ENCODE data around the gene RTTN.
A peak's percentile ranks its signal among the peaks of the same experiment; 100 is the strongest.

Gene RTTN

DNA sequence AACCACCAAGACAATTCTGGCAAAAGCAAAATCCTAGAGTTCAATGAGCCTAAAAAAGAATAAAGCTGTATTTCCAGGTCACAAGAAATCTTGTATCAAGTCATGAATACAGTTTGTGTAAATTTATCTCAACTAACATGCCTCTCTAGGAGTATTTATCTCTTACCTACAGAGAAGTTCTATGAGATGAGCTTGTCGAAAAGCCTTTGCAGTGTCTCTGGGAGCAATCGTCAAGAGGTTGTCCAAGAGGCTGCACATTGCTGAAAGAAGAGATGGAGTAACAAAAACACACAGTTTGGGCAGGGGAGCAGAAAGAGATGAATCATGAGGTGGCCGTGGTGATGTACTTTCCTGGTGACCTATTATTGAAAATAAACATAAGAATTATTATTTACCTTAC is 145.8 kb downstream of the RTTN start:
- no peak overlapping the region for H3K9ac ChIP-seq
- H3K4me1 ChIP-seq, result peaks cover 0 to 19% (median 0%) of the 10 kb centered on the region in 10 experiments; a peak in 4 of 20 replicates
- H3K4me3 ChIP-seq, result no peak overlapping the region
- H4K20me1 ChIP-seq, result no peaks in the 10 kb centered on the region
- no peak overlapping the region for H3K4me2 ChIP-seq
- H3K36me3 ChIP-seq, result peaks cover 21 to 84% (median 61%) of the 10 kb centered on the region in 11 experiments
- no peak overlapping the region for H3K27ac ChIP-seq
- no peaks in the 10 kb centered on the region for H3K27me3 ChIP-seq
- no peaks in the 10 kb centered on the region for H3K9me3 ChIP-seq (replicated peaks in 1 of 11)
- TF ChIP-seq Cebpa-rat (IDR thresholded peaks at IDR 0.05), result no peak

DNA sequence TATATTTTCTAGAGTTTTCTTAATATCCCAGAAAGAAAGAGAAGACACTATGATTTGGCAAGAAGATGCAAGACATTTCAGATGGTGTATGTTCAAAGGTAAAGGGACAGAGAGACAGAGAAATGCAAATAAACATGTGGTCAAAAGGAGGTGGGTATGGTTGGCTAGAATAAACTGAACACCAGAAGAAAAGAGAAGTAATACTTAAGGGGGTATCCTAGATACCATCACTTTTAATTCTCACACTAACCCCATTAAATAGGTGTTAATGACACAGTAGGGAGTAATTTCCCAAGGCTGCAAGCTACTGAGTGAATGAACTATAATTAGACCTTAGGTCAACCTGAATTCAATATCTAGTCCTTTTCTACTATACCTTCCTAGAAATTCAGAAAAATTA is 146.6 kb downstream of the RTTN start:
- TF ChIP-seq Cebpa-rat (IDR thresholded peaks at IDR 0.05), result no peak
- H3K4me3 ChIP-seq, result no peak overlapping the region

DNA sequence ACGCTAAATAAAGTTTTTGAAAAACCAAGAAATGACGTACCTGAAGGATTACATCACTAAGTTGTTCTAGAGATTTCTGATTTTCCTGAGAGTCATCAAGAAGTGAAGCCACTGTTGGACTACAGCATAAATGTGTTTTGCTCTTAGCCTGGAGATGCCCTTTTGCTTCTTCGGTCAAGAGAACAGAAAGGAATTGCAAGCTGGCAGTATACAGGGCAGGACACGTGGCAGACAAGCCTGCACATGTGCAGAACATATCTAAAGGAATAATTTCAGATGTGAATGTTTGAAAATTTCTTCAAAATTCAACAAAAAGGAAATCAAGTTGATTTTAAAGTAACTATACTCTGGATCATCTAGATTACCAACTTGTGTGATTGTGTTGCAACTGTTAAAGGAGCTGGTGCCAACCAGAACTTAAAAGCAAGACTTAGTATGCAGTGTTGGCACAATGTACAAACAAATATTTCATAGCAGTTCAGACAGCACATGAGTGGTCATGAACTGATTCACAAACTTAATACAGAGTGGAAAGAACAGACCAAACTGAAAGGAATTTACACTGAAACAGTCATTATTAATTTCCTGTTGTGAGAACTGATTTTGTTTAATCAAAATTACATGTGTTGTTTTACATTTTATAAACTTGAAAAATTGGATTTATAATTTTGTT is 157.4 kb downstream of the RTTN start:
- Histone ChIP-seq H3K4me1 (peaks cover 0 to 9% (median 0%) of the 10 kb centered on the region in 10 experiments; a peak in 4 of 20 replicates), H4K20me1 (no peaks in the 10 kb centered on the region), H3K4me2 (no peak overlapping the region), H3K27me3 (no peaks in the 10 kb centered on the region), H3K27ac (0 out of 22 replicates have a peak overlapping the region, but pooled peaks of 1 of the 11 experiments have one; percentile 2), H3K4me3 (no peak overlapping the region), H3K9me3 (replicated peaks in 1 of 11) (no peaks in the 10 kb centered on the region), H3K9ac (no peak overlapping the region), H3K36me3 (peaks cover 23 to 73% (median 42%) of the 10 kb centered on the region in 11 experiments; a peak in 21 of 22 replicates)
- no peak for TF ChIP-seq Cebpa-rat (IDR thresholded peaks at IDR 0.05)

More for the DNA sequence above, 146.6 kb downstream of the RTTN start:
- Histone ChIP-seq H4K20me1 (no peaks in the 10 kb centered on the region), H3K27ac (no peak overlapping the region), H3K4me2 (no peak overlapping the region), H3K9me3 (replicated peaks in 1 of 11) (no peaks in the 10 kb centered on the region), H3K9ac (no peak overlapping the region), H3K36me3 (peaks cover 21 to 84% (median 64%) of the 10 kb centered on the region in 11 experiments), H3K27me3 (no peaks in the 10 kb centered on the region), H3K4me1 (peaks cover 0 to 19% (median 0%) of the 10 kb centered on the region in 10 experiments; a peak in 4 of 20 replicates)

DNA sequence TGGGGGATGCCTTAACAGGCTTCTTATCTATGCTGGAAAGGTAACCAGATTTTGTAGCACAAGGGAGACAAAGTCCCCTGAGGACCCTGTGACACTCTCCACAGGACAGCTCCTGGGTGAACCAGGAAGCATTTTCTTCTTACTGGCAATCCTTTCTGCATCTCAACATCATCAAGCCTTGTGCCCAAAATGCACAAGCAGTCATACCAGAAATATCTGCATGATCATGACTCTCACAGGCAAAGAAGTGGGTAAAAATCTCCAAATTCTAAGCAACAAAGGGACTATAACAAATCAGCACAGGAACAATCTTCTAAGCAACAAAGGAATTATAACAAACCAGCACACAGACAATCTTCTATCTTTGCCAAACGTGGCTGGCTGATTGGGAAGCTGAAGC is 158.7 kb downstream of the RTTN start:
- Histone ChIP-seq H3K9me3 (replicated peaks in 1 of 11) (no peaks in the 10 kb centered on the region), H3K36me3 (peaks cover 14 to 73% (median 40%) of the 10 kb centered on the region in 11 experiments; a peak in 21 of 22 replicates), H3K27ac (no peak overlapping the region), H4K20me1 (no peaks in the 10 kb centered on the region), H3K4me3 (no peak overlapping the region), H3K4me2 (no peak overlapping the region), H3K4me1 (peaks cover under 1 to 10% (median 6%) of the 10 kb centered on the region in 10 experiments; a peak in 16 of 20 replicates), H3K27me3 (no peaks in the 10 kb centered on the region), H3K9ac (no peak overlapping the region)
- TF ChIP-seq Cebpa-rat (IDR thresholded peaks at IDR 0.05), result no peak

DNA sequence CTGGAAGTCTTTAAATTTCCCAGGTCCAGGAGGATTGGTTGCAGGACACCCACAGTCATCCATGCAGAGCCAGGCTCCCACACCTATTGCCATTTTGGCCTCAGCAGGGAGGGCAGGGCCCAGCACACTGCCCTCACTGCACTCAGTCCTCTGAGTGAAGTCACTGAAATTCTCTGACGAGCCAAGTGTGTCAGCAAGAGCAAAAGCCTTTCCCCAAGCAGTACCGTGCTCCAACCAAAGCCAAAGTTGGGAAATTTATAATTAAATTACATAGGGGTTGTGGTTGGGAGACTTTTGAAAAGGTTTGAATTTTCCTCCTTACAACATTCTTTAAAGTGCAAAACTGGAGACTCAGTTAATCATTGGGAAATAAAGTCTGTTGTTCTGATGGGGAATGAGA is 159.3 kb downstream of the RTTN start:
- Histone ChIP-seq H3K36me3 (peaks cover 9 to 68% (median 34%) of the 10 kb centered on the region in 11 experiments; a peak in 21 of 22 replicates), H4K20me1 (no peaks in the 10 kb centered on the region), H3K4me1 (peaks cover 6 to 16% (median 10%) of the 10 kb centered on the region in 10 experiments; a peak in 17 of 20 replicates), H3K9ac (no peak overlapping the region), H3K27ac (no peak overlapping the region), H3K4me3 (no peak overlapping the region), H3K4me2 (no peak overlapping the region), H3K9me3 (replicated peaks in 1 of 11) (no peaks in the 10 kb centered on the region), H3K27me3 (no peaks in the 10 kb centered on the region)
- no peak for TF ChIP-seq Cebpa-rat (IDR thresholded peaks at IDR 0.05)

DNA sequence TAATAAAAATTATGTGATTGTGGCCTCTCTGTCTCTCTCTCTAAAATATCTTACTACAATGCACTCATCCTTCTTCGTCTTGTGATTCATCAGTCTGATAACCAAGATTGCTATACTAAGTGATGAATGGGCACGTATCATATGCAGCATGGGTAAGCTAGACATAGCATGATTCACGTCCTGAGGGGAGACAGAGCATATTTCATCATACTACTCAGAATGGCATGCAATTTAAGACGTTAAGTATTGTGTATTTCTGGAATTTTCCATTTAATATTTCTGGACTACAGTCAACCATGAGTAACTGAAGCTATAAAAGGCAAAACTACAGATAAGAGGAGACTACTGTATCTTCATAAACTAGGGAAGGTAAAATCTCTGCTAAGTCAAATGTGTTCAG is 160.9 kb downstream of the RTTN start:
- peaks cover 0 to 56% (median 20%) of the 10 kb centered on the region in 11 experiments; a peak in 17 of 22 replicates for H3K36me3 ChIP-seq
- peaks cover 6 to 17% (median 10%) of the 10 kb centered on the region in 10 experiments; a peak in 17 of 20 replicates for H3K4me1 ChIP-seq
- no peak overlapping the region for H3K9ac ChIP-seq
- no peaks in the 10 kb centered on the region for H4K20me1 ChIP-seq
- H3K4me3 ChIP-seq, result no peak overlapping the region
- H3K27ac ChIP-seq, result peak overlapping the region in 3 of 11 experiments; percentile 4 to 30 (median 4); a peak in 2 of 22 replicates
- no peaks in the 10 kb centered on the region for H3K9me3 ChIP-seq (replicated peaks in 1 of 11)
- TF ChIP-seq Cebpa-rat (IDR thresholded peaks at IDR 0.05), result no peak
- H3K4me2 ChIP-seq, result peak overlapping the region in 3 of 11 experiments; percentile 13 to 42 (median 26); a peak in 3 of 22 replicates
- H3K27me3 ChIP-seq, result no peaks in the 10 kb centered on the region

DNA sequence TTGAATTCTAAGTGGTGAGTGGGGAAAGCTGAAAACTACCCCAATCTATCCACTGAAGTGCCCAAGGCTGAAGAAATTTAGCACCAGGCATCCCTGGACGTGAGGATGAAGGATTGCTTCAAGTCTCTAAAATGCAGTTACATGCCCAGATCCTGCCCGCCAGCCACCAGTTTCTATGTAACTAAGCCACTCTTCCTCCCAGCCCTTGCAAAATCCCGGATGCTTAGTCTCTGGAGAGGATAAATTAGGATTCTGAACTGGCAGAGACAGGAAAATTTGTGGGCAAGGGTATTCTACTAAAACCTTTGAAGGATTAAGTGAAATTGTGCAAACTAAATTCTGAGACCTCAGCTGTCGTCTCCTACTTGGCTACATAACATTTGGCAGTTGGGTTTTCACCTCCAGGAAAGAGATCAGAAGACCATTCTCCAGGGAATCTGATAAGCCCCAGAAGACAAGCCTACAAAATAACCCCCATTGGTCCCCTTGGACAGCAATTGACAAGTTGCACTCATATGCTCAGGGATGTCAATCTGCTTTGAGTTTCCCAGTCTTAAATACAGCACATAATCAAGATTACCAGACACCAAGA is 163.9 kb downstream of the RTTN start:
- peak in 3 of 11 experiments; percentile 16 to 65 (median 33); a peak in 2 of 22 replicates for TF ChIP-seq Cebpa-rat (IDR thresholded peaks at IDR 0.05)
- H3K27ac ChIP-seq, result peak overlapping the region in 6 of 11 experiments; percentile 3 to 59 (median 50); a peak in 11 of 22 replicates
- H3K9ac ChIP-seq, result no peak overlapping the region
- H3K4me2 ChIP-seq, result peak overlapping the region in 8 of 11 experiments; percentile 15 to 52 (median 42); a peak in 14 of 22 replicates
- H3K4me1 ChIP-seq, result peaks cover 8 to 28% (median 21%) of the 10 kb centered on the region in 10 experiments; a peak in 19 of 20 replicates
- H3K36me3 ChIP-seq, result peaks cover 14 to 66% (median 33%) of the 10 kb centered on the region in 11 experiments; a peak in 21 of 22 replicates
- no peaks in the 10 kb centered on the region for H4K20me1 ChIP-seq
- H3K4me3 ChIP-seq, result no peak overlapping the region
- H3K9me3 ChIP-seq (replicated peaks in 1 of 11), result peaks cover 0 to 10% (median 5%) of the 10 kb centered on the region in 11 experiments; a peak in 12 of 22 replicates
- H3K27me3 ChIP-seq, result no peaks in the 10 kb centered on the region

DNA sequence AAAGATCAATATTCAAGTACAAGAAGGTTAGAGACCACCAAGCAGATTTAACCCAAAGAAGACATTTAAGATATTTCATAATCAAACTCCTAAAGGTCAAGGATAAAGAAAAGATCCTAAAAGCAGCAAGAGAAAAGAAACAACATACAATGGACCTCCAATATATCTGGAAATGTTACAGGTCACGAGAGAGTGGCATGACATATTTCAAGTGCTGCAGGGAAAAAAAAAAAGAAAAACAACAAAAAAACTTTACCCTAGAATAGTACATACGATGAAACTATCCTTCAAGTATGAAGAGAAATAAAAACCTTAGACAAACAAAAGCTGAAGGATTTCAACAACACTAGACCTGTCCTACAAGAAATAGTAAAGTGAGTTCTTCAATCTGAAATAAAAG is 166.3 kb downstream of the RTTN start:
- H4K20me1 ChIP-seq, result no peaks in the 10 kb centered on the region
- no peak overlapping the region for H3K27ac ChIP-seq
- TF ChIP-seq Cebpa-rat (IDR thresholded peaks at IDR 0.05), result no peak
- no peaks in the 10 kb centered on the region for H3K27me3 ChIP-seq
- no peak overlapping the region for H3K4me3 ChIP-seq
- H3K36me3 ChIP-seq, result peaks cover 16 to 53% (median 34%) of the 10 kb centered on the region in 11 experiments; a peak in 21 of 22 replicates
- H3K4me1 ChIP-seq, result peaks cover 0 to 28% (median 21%) of the 10 kb centered on the region in 10 experiments; a peak in 15 of 20 replicates
- H3K4me2 ChIP-seq, result no peak overlapping the region
- peaks cover 0 to 17% (median 11%) of the 10 kb centered on the region in 11 experiments; a peak in 14 of 22 replicates for H3K9me3 ChIP-seq (replicated peaks in 1 of 11)
- no peak overlapping the region for H3K9ac ChIP-seq
